SIG-M5 treated with dmso at 0.1 percent for 504 hours (cell line): ENCODE measurements around the gene NOX1.

ENCODE experiments used
- DNase-seq: peaks from one replicate; lab custom pipeline; 2025; ENCODE audit not compliant: unreplicated experiment; lab: John Stamatoyannopoulos, UW

Gene NOX1

DNA sequence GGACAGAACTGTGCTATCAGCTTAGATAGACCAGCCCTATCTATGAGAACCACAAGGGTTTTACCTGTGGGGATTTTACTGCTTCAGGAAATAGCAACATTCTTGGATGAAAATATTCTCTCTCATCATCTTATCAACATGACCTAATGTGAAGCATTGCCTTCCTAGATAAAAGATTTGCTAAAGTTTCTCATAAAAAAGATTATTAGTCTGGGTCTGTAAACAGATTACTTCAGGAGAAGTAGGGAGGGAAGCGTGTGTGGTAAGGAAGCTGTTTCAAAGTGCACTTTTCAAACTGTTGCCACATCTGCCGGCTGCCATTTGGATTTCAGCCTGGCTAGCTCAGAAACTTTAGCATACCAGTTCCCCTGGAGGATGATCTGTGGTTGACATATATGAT is at the start of gene NOX1:
NOX1 (minus strand) TSS at position 35 of the 400 bp plus-strand sequence. CDS start 220 bp downstream, outside the sequence.
- no peak for DNase-seq

DNA sequence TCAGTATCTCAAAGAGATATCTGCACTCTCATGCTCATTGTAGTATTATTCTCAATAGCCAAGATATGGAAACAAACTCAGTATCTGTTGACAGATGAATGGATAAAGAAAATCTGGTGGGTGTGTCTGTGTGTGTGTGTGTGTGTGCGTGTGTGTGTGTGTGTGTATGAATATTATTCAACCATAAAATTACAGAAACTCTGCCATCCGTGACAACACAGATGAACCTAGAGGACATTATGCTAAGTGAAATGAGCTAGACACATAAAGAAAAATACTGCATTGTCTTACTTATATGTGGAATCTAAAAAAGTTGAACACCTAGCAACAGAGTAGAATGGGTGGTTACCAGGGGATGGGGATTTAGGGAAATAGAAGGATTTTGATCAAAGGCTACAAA is 41.4 kb upstream of the NOX1 start:
- no peak for DNase-seq

DNA sequence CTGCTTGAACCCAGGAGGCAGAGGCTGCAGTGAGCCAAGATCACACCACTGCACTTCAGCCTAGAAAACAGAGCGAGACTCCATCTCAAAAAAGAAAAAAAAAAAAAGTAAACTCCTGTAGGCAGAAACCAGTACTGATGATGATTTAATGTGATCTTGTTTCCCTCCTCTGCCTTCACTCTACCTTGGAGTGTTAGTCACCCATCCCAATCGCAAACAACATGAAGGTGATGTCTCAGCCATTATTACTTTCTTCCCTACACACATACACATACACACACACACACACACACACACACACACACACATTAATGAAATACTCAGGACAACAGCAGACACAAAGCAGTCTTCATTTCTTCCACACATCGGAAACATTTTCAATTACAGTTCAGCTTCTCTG is 39.0 kb upstream of the NOX1 start:
- DNase-seq: no peak

DNA sequence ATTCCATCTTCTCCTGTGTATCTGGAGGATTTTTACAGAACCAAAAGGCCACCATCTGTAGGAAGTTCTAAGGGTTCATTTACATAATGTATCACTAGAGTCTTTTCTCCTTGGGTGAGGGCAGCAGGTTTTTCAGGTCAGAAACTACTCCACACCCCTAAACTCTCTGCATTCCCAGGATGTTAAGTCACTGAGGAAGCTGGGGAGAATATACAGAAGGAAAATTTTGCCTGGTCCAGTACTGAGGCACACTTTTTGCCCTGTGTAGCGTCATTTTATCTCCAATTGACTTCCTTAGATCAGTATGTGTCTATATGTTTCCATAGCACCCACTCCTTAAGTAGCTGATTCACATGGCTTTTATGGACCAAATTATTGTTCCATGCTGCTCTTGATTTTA is 37.6 kb upstream of the NOX1 start:
- no peak for DNase-seq

DNA sequence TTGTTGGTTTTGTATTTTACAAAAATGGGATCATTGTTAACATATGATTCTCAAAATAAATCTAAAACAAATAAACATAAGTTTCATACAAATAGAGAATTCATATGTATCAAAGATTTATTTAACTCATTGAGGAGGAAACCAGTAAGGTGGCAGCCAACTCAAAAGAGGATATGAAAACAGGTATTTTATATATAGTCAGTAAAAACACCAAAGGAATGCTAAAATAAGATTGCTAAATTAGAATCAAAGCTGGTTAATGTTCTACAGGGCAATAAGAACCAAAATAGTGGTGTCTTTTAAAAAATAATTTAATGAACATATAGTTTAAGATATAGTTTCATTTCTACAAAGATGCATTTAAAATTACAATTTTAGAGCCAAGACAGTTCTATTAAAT is 31.5 kb upstream of the NOX1 start:
- DNase-seq: no peak

DNA sequence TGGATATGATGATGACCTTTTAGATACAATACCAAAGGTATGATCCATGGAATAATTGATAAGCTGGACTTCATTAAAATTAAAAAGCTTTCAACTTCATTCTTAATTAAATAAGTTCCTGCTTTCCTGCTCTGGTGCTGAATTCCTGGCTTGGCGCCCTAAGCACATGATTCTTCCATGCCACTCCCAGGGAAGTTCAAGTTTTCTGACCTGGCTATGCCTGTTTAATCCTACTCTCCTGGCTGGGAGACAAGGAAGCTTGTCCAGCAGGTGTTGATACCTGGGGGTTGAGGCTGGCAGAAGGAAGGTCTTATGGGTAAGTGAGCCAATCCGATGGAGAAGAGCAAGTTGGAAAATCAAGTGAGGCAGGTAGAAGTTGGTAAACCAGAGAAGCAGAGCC is 30.3 kb upstream of the NOX1 start:
- no peak for DNase-seq

DNA sequence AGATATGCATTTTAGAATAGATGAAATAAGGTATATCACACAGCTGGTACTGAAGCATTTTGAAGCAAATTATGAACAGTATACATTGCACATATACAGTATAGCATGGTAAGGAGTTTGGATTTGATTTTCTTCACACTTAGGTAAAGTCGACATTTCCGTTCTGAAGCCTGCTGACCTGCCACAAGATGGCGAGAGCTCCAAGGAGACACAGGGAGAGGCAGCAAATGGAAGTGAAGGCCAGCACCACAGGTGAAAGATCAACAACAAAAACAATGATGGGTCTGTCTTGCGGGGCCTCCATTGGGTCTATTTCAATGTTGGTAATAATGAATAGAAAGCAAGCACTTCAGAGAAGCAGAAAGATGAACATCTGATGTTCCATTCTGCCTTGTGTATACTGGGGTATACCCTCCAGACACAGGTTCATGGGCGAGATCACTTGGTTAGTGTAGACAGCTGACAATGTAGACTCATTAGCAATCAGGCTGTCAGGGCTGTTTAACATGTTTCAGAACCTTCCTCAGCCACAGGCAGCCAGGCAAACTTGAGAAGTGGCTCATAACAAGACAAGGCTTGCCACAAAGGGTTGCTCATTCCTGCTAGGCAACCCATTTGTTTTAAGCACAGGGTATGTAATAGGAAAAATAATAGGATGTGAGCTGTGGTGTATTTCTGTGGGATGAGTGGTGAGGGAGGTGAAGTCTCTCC is 21.4 kb upstream of the NOX1 start:
- peak; percentile 3 for DNase-seq

DNA sequence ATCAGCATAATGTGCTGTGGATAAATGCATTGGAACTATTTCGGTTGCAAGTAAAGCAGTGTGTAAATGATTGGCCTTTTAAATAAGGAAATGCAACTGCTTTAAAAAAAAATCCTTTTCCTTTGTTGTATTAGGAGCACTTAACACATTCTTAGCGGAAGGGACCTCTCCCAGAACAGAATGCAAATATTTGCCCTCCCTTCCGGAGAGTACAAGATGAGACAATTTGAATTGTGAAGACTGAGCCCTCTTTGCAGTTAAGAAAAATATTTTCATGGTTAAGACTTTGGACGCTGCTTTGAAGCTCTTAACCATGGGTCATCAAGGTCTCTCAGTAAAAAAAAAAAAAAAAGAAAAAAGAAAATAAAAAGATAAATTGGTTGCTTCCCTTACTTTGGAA is 9.5 kb upstream of the NOX1 start:
- DNase-seq: no peak

DNA sequence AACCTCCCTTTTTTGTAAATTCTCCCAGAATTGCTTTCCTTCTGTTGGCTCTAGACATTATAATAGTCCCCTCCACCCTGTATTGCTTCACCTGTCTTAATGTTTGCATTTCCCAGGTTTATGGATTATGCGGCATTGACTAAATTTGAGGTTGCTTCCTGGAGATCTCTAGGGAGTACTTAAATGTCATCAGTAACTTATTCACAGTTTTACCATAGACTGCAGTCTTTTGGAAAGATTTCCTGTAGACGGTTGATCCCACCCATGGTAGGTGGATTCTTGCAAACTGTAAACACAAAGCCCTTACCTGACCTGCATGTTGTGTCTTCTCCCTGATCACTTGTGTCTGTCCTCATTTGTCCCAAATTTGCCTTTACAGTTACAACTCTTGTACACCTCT is 6.2 kb upstream of the NOX1 start:
- DNase-seq: no peak

DNA sequence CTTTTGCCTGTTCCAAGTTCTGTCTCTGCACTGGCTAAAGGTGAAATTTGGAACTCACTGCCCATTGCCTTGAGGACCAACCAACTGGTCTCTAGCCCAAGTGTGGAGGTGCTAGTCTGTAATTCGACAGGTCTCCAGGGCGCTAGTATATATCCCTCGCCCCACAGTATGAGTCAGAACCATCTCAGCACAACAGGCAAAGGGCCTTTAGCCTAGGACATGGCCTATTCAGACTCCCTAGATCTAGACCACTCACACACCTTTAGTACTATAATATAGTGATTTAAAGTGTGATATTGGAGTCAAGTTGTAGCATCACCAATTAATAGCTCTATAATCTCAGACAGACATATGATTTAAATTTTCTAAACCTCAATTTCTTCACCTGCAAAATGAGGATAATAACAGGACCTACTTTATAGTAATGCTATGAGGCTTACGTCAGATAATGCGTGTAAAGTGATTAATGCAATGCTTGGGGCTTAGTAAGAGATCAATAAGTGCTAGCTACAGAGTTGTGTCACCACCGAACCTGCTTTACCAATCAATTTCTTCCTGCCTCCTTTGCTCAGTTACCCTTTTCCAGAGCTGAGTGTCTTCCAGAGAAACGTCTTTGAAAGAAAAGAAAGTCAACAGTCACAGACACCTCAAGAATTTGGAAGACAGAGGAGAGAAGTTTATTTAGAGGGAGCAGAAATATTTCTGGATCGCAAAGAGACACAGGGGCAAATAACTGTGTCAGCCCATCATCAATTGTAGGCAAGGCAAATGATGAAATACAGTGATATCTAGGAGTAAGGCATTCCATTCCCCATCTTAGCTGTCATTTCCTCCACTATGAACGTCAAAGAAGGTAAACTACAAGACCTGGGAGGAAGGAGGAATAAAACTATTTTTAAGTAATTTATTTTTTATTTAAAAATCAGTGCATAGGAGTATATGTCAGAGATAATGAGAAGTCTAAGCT is 2.3 kb downstream of the NOX1 start:
- no peak for DNase-seq

DNA sequence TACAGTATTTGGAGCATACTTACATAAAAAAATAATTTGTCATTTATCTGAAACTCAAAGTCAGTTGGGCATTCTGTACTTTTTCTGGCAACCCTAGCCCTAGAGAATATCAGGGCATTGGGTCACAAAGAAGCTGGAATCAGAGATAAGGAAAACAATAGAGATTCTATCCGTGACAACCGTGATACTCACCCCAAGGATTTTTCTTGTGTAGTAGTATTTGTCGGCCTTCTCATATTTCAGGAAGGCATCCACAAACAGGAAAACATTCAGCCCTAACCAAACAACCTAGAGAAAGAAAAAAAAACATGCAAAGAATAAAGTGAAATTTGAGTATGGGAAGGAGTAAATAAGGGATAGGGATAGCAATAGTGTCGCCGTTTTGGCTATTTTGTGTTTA is 3.6 kb downstream of the NOX1 start:
- no peak for DNase-seq

DNA sequence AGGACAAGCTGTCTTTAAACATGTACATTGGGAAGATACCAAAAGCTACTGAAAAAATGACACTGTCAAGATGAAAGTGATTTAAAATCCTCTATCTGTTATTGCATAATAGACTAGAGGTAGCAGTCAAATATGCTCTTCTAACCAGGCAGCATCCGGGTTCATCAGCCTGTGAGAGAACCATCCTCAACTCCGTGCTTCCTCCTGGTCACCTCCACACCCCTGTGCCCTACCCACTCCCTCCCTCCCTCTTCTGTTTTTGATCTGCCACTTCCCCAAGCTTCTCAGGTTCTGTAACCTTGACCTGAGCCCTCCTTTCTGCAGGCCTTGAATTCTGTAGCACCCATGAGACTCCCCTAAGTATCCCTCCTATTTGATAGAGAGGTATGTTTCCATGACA is 5.9 kb downstream of the NOX1 start:
- DNase-seq: no peak

DNA sequence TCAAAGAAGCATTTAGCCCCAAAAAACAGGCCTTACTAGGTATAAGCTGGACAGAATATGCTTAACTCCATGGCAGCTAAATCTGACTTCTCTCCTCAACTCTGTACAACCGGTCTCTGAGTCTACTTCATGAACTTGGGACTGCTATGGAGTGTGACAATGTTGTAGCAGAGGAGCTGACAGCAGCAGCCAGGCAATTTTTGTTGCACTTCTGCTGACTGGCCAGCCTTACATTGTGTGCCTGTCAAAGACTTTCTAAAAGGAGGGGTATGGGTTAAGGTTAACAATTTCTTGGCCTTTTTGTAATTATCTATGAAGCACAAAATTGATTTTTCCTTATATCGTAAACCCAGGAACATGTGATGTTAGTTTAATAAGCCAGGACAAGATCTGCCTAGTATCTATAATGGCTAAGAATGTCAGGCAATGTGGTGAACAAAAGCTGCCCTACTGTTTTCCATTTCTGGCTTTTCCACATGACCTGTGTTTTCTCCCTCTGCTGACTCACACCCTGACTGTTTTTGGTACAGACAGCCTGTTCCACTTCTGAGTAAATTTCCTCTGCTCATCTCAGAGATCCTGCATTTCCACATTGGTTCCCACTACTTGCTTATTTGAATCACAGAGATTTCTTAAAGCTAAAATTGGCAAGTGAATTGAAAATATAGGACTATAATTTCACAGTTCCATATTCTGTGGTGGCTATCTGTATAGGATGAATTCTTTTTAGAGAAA is 9.3 kb downstream of the NOX1 start:
- DNase-seq: no peak

DNA sequence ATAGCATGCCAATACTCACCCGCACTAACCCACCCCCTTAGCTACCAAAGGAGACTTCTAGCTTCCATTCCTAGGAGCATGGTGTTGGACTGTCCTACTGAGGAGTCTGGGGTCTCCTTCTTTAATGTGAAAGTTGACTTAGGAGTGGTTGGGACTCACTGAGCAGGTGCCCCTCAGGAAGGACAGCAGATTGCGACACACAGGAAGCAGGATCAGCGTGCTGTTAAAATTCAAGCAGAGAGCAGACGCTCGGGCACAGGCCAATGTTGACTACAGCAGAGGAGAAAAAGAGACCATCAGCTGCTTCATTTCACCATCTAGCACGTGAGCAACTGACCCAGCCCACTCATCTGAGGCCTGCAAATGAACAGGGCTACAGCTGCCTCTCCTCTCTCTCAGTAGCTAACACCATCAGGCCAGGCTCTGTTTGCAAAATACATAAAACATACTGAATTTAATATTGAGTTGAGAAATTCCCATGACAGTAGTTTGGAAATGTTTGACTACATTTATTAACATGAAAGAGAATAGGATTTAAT is 10.8 kb downstream of the NOX1 start:
- DNase-seq: no peak

DNA sequence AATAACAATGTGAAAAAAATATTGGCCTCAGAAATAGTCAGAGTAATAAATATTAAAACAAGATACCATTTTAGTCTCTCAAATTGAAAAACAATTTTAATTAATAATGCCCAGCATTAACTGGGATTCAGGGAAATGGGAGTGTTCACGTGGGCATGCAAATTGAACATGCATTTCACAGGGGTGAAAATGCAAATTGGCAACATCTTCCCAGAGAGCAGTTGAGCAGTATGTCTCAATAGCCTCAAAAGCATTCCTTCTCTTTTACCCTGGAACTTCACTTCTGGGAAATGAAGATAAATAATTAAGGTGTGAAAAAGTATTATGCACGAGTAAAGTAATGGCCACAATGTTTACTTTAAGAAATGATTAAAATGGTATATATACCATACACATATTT is 21.3 kb downstream of the NOX1 start:
- no peak for DNase-seq

DNA sequence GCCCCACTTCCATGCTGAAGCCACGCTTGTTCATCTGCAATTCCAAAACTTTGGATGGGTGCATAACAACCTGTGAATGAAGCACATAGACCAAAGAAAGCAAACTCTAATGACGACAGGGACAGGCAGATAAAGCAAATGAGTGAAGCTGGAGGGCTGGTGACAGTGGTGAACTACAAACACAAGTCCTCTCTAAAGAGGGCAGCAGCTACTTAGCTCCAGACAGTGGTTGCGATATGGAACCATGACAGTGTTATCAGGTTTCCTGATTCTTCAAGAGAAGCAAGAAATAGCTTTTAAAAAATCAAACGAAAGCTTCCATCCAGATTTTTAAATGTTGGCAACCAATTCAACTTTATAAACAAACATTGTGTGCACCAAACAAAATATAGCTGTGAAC is 23.8 kb downstream of the NOX1 start:
- DNase-seq: no peak

DNA sequence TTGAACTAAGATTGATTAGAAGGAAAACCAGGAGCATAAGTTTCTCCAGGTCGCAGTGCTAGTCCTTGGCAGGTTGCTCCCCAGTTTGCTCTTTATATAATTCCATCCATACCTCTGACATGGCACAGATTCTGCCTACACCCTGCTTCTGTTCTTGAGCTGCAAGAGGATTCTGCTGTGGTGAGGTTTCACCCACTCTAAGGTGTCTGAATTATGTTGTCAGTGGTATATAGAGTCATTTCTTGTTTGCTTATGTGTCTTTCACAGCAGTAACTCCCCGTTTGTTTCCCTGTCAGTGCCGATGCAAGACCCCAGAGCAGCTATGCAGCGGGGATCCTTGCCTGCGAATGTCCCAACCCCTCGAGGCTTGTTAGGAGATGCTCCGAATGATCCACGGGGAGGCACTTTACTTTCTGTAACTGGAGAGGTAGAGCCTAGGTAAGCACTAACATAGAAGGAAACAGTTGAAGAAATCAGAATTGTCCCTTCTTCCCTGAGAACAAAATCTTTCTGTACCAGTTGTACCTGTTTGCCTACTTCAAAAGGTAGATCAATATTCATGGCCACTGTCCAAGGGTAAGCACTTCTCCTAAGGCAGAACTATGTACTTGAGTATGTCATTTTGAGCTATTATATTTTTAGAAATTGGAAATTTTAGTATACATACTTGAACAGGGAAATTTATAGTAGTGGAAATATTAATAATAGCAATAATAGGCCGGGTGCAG is 42.8 kb downstream of the NOX1 start:
- no peak for DNase-seq

DNA sequence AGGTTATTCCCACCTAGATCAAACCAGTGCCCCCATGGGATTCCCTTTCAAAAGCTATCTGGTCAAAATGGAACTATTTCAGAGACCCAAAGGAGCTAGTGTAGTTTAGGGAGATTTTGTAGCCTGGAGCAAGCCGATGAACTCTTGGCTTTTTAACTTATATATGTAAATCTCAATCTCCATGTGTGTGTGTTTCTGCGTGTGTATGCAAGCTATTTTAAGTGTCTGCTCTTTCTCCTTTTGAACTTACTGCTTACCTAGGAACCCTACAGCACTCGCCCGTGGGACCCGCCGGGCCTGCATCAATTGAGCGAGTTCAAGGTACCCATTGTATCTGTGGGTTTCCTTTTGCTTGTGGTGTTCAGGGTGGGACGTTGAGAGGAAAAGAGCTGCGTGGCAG is 43.6 kb downstream of the NOX1 start:
- DNase-seq: no peak

DNA sequence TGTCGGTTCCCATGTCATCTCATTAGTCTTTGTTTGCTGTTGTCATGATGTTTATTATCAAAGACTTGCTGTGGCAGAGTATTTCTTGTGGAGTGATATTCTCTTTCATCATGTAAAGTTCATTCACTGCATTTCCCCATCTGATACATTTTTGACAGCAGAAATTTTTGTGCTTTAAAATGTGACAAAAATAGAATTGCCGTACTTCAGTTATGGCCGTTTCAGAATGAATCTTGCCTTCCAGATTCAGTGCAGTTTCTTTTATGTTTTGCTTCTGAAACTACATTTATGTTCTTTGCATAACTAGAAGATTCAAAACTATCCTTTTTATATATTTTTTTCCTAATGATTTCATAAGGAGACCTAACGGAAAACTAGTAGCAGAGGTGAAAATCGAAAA is 44.0 kb downstream of the NOX1 start:
- no peak for DNase-seq

DNA sequence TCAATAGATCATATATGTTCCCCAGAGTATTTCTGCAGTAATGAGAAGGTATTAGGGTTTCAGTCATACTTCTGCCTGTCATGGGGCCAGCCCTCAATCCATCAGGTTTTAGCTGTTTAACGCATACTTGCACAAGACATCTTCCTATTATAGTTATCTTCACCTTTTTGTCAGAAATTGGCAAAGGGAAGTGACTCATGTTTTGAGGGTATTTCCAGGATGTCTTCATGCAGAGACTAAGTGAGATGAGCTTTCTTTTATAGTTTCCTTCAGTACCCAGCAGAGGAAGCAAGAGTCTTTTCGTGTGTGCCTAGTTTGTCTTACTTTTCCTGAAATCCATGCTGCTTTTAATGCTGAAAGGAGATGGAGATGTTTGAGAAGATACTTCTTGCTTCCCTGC is 44.4 kb downstream of the NOX1 start:
- DNase-seq: peak; percentile 67
